ENCODE data around the gene XPNPEP3. TPM values are rescaled to one million over a fixed set of nuclear protein-coding genes. Genes with fewer than 3 reads are reported as not detected.

The XPNPEP3 gene
- total and polyA plus RNA-seq, 2 of the 4 experiments (the other 2 are of a cell fraction), result 9.3 to 10.9 TPM

DNA sequence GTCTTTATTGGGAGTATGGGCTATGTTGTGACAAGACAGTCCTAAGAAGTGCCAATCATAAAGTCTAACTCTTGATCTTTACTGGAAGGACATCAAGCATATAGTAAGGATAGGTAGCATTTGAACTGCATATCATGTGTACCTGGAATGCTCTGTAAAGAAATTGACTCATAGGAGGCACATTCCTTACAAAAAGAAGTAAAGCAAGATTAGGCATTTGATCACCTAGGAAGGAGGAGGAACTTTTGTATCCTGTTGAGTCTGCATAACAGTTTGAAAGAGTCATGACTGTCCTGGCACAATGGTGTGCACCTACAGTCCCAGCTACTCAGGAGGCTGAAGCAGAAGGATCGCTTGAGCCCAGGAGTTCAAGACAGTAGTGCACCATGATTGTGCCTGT lies 47.2 kb downstream of the XPNPEP3 start:
- peaks cover 0 to 10% of the 10 kb centered on the region in 2 experiments; a peak in 1 of 4 replicates for H3K79me1 ChIP-seq (ENCODE audit: low read depth in 1 of 2, low read length in 2 of 2)
- peaks cover 16% of the 10 kb centered on the region for H3K36me3 ChIP-seq (ENCODE audit: control insufficient read depth, insufficient read depth, low read length)
- no peak overlapping the region for H2BK15ac ChIP-seq (ENCODE audit: low read depth, low read length)
- no peak overlapping the region for H2BK5ac ChIP-seq (ENCODE audit: low read depth, low read length, poor library complexity, severe bottlenecking)
- peaks cover 3% of the 10 kb centered on the region; the same call in 1 of the 2 replicates for H3K9me1 ChIP-seq (ENCODE audit: insufficient read depth, low read length)
- H3K4ac ChIP-seq (ENCODE audit: low read depth, low read length), result no peak overlapping the region
- H3K4me1 ChIP-seq (ENCODE audit: control insufficient read depth, insufficient read depth, low read length), result no peaks in the 10 kb centered on the region
- CTCF ChIA-PET, result no interaction called here
- no peak overlapping the region for H2BK20ac ChIP-seq (ENCODE audit: low read depth, low read length)
- H3K27me3 ChIP-seq (ENCODE audit: control insufficient read depth, insufficient read depth, low read length), result no peaks in the 10 kb centered on the region
- H3K4me2 ChIP-seq (ENCODE audit: low read depth, low read length), result no peak overlapping the region
- H3K27ac ChIP-seq (ENCODE audit: insufficient read depth, low read length), result no peak overlapping the region
- dilution Hi-C loops (cut with HindIII; ENCODE audit: low sequenced_read_pairs, unreplicated experiment), result no loop called here
- H3K56ac ChIP-seq (ENCODE audit: extremely low read depth, insufficient read depth, low read length), result no peak overlapping the region
- no peak overlapping the region for H4K8ac ChIP-seq (ENCODE audit: low read depth in 2 of 2, low read length in 2 of 2)
- DNase-seq (no peak), ATAC-seq (ENCODE audit: low read depth) (no peak)
- H2BK120ac ChIP-seq (ENCODE audit: low read depth, low read length), result no peak overlapping the region
- no peak overlapping the region for H2AFZ ChIP-seq (replicated peaks; ENCODE audit: low read length, poor library complexity)
- POLR2A ChIA-PET (ENCODE audit: unreplicated experiment), result no interaction called here
- no peak overlapping the region for H3K18ac ChIP-seq (ENCODE audit: low read depth, low read length)
- WGBS, 2 experiments (ENCODE audit: extremely low coverage in 2 of 2, insufficient read length in 1 of 2), result no CpG with 5 or more reads among the region's 1 CpG
- intact Hi-C loops (cut with micrococcal nuclease), result no loop called here
- H3K14ac ChIP-seq (replicated peaks; ENCODE audit: low read depth, low read length), result no peak overlapping the region
- no peak overlapping the region for H4K5ac ChIP-seq (ENCODE audit: low read depth, low read length)
- TF ChIP-seq FOS (IDR thresholded peaks at IDR 0.05; ENCODE audit: low read depth, low read length), result no peak
- no peak for TF ChIP-seq SMC3 (IDR thresholded peaks at IDR 0.05; ENCODE audit: low read depth, low read length)
- TF ChIP-seq RCOR1 (IDR thresholded peaks at IDR 0.05; ENCODE audit: insufficient replicate concordance, low read length), result no peak
- TF ChIP-seq BHLHE40 (IDR thresholded peaks at IDR 0.05; ENCODE audit: low read depth, low read length), result no peak
- TF ChIP-seq NFE2L2 (IDR thresholded peaks at IDR 0.05; ENCODE audit: low read depth, low read length), result no peak
- TF ChIP-seq CHD1 (IDR thresholded peaks at IDR 0.05; ENCODE audit: low read depth, low read length), result no peak
- no peak for TF ChIP-seq CTCF (conservative IDR thresholded peaks at IDR 0.05; ENCODE audit: low read depth, low read length)
- no peak for TF ChIP-seq CEBPB (IDR thresholded peaks at IDR 0.05; ENCODE audit: low read depth, low read length)
- TF ChIP-seq MAZ (IDR thresholded peaks at IDR 0.05; ENCODE audit: borderline replicate concordance, low read depth, low read length), result no peak
- no peak for TF ChIP-seq POLR2A (IDR thresholded peaks at IDR 0.05; ENCODE audit: low read depth, low read length)
- no peak overlapping the region for H3K4me3 ChIP-seq (ENCODE audit: insufficient read depth, low read depth, low read length)
- BruUV-seq (replicated peaks), result no TSS peak
- no peak overlapping the region for H2AK5ac ChIP-seq (ENCODE audit: low read depth, low read length)
- H3K9ac ChIP-seq (ENCODE audit: low read depth, low read length), result no peak overlapping the region
- no peak overlapping the region for H3K23ac ChIP-seq (ENCODE audit: low read depth, low read length)
- no peaks in the 10 kb centered on the region for H3K9me3 ChIP-seq (ENCODE audit: control insufficient read depth, insufficient read depth, low read length)
- no peak overlapping the region for H2AK9ac ChIP-seq (replicated peaks; ENCODE audit: low read depth, low read length, poor library complexity)
- no peaks in the 10 kb centered on the region for H4K20me1 ChIP-seq (ENCODE audit: insufficient read depth, low read length)
- in situ Hi-C loops (cut with MboI; ENCODE audit: low sequenced_read_pairs), result no loop called here
- no peak overlapping the region for H4K91ac ChIP-seq (ENCODE audit: insufficient read depth, low read depth, low read length)
